ACC112 (cell line): ENCODE measurements around the gene STX18.

ENCODE experiments used
- H2AFZ ChIP-seq: fragments of 200-600 bp; sonication (generic); one replicate; pipeline ENCODE4 v1.6.0; 2017; ENCODE audit warnings: antibody characterized with exemption, low read length; ENCODE audit not compliant: unreplicated experiment
- H3K27ac ChIP-seq: fragments of 200-600 bp; sonication (generic); 2 replicates; pipeline ENCODE4 v1.5.1; 2014; ENCODE audit warnings: low read depth, mild to moderate bottlenecking, antibody characterized with exemption, low read length, moderate library complexity
- H3K27me3 ChIP-seq: fragments of 200-600 bp; sonication (generic); 2 replicates; pipeline ENCODE4 v1.6.1; 2014; ENCODE audit warnings: mild to moderate bottlenecking, antibody characterized with exemption, low read length, moderate library complexity, mixed read lengths; ENCODE audit not compliant: insufficient read depth
- H3K36me3 ChIP-seq: fragments of 200-600 bp; sonication (generic); 2 replicates; pipeline ENCODE4 v1.6.1; 2016; ENCODE audit warnings: mild to moderate bottlenecking, antibody characterized with exemption, low read length, moderate library complexity, mixed read lengths; ENCODE audit not compliant: insufficient read depth
- H3K4me1 ChIP-seq: fragments of 200-600 bp; sonication (generic); one replicate; pipeline ENCODE4 v1.6.1; 2016; ENCODE audit warnings: low read length, mixed read lengths; ENCODE audit not compliant: insufficient read depth, unreplicated experiment, control insufficient read depth
- H3K4me3 ChIP-seq: fragments of 200-600 bp; sonication (generic); 2 replicates; pipeline ENCODE4 v1.5.1; 2014; ENCODE audit warnings: mild to moderate bottlenecking, low read depth, low read length
- H3K79me2 ChIP-seq: fragments of 200-600 bp; sonication (generic); one replicate; pipeline ENCODE4 v1.6.0; 2016; ENCODE audit warnings: low read length; ENCODE audit not compliant: control insufficient read depth, unreplicated experiment, insufficient read depth

STX18 gene

DNA sequence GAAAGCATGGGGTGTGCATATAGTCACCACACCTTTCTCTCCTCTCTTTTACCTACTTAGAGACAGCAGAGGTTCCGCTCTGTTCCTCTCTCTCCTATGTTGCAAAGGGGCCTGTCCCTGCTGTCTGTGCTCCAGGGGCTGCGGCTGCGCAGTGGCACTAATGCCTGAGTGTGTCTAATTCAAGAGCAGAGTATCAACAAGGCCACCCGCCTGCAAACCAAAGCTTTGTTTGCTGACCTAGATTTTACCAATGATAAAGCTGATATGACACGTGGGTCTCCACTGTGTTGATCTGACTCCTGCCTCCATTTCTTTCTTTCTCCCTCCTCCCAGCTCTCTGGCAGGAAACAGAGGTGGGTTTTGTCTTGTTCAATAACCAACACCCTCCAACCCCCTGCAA lies 80.0 kb downstream of the STX18 start:
- Histone ChIP-seq H3K4me3 (no peak overlapping the region), H3K27ac (no peak overlapping the region), H2AFZ (no peak overlapping the region)

DNA sequence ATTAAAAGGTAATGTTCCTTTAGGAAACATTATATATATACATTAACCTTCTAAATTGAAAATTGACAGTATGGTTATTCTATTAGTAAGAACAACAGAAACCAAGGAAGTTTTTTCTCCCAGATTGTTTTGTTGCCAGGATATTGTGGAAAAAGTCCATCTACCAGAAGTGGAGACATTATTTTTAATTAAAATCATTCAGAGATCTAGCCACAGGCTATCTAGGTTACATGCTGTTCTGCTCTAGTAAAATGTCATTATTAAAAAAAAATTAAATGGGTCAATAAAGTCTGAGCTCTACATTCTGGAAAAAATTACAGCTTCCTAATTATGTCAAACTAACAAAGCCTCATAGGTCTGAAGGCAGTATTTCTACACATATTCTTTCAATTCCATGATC lies 80.7 kb downstream of the STX18 start:
- Histone ChIP-seq H3K27me3 (no peaks in the 10 kb centered on the region), H3K4me1 (peaks cover 16% of the 10 kb centered on the region), H3K27ac (no peak overlapping the region)

More for the DNA sequence above, 80.0 kb downstream of the STX18 start:
- H3K27me3 ChIP-seq: no peaks in the 10 kb centered on the region
- peaks cover 16% of the 10 kb centered on the region for H3K4me1 ChIP-seq
- H3K79me2 ChIP-seq: no peaks in the 10 kb centered on the region
- peaks cover 21% of the 10 kb centered on the region for H3K36me3 ChIP-seq

DNA sequence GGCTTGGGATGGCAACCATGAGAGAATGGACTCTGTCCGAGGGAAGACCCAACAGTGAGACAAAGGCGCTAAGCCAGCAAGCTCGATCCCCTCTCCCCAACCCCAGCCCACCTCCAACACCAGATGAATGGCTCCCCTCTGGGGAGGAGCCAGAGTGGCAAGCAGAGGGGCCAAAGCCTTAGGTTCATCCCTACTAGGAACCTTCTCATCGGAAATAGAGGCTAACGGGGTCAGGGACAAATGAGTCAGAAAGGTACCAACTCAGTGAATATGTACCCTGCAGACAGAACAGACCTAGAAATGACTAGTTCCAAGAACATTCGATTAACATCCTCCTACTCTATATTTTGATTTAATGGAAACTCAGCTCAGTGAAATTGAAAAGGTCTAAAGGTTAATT lies 81.1 kb downstream of the STX18 start:
- peaks cover 16% of the 10 kb centered on the region for H3K4me1 ChIP-seq
- H3K27ac ChIP-seq: no peak overlapping the region
- H3K27me3 ChIP-seq: no peaks in the 10 kb centered on the region
- peaks cover 12% of the 10 kb centered on the region for H3K36me3 ChIP-seq
- H3K4me3 ChIP-seq: no peak overlapping the region
- no peaks in the 10 kb centered on the region for H3K79me2 ChIP-seq
- H2AFZ ChIP-seq: no peak overlapping the region

More for the DNA sequence above, 80.7 kb downstream of the STX18 start:
- H3K36me3 ChIP-seq: peaks cover 16% of the 10 kb centered on the region
- H2AFZ ChIP-seq: no peak overlapping the region
- H3K4me3 ChIP-seq: no peak overlapping the region
- no peaks in the 10 kb centered on the region for H3K79me2 ChIP-seq

DNA sequence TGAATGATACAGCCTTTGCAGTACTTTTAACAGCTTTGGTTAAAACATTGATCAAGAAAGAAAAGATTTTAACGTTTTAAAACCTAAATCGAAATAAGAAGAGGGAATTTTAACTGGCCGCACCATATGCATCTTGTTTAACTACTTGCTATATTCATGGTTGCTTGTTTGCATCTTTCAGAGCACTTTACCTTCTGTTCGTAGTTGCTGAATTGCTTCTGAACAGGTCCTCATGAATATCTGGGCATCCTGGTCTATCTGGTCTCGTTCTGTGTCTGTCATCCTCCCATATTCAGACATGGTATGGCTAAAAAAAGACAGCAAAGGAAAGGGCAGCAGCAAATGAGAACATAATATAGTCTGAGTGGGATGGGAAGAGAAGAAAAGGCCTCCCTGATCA lies 82.7 kb downstream of the STX18 start:
- no peak overlapping the region for H3K27ac ChIP-seq
- H3K4me1 ChIP-seq: peaks cover 16% of the 10 kb centered on the region
- H3K36me3 ChIP-seq: peaks cover 12% of the 10 kb centered on the region
- H3K79me2 ChIP-seq: no peaks in the 10 kb centered on the region
- H2AFZ ChIP-seq: no peak overlapping the region
- H3K4me3 ChIP-seq: no peak overlapping the region
- no peaks in the 10 kb centered on the region for H3K27me3 ChIP-seq

DNA sequence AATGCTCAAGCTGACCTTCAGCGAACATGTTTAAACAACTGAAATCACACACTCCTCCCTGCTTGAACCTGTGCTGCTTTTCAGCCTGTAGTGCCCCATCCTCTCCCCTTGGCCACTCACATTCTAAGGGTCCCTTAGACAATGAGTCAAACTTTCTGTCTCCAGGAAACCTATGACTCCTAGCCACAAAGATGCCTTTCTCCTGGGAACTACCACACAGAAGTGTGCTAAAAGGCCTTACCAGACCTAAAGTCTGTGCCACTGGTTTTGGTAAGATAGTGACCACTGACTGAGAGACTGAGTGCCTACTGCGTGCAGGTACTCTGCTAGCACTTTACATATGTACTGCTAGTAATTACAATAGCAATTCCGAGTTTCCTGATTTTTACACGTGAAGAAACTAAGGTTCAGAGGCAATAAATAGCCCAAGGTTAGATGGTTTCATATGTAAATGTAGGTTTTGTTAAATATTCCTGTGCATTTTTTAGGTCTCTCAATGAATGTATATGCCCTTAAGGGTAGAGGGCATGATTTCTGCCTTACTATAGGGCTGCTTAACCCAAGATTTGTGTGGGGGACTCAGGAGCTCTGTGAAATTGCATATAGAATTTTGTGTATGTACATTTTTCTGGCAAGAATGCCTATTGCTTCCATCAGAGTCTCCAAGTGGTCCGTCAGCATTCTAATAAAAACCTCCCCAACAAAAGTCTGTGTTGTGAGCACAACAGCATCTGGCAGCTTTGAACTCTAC lies 83.9 kb downstream of the STX18 start:
- Histone ChIP-seq H3K79me2 (no peaks in the 10 kb centered on the region), H3K27me3 (no peaks in the 10 kb centered on the region), H3K4me3 (no peak overlapping the region), H3K36me3 (peaks cover 22% of the 10 kb centered on the region), H2AFZ (no peak overlapping the region), H3K27ac (peak overlapping the region; percentile 60), H3K4me1 (peaks cover 15% of the 10 kb centered on the region)

DNA sequence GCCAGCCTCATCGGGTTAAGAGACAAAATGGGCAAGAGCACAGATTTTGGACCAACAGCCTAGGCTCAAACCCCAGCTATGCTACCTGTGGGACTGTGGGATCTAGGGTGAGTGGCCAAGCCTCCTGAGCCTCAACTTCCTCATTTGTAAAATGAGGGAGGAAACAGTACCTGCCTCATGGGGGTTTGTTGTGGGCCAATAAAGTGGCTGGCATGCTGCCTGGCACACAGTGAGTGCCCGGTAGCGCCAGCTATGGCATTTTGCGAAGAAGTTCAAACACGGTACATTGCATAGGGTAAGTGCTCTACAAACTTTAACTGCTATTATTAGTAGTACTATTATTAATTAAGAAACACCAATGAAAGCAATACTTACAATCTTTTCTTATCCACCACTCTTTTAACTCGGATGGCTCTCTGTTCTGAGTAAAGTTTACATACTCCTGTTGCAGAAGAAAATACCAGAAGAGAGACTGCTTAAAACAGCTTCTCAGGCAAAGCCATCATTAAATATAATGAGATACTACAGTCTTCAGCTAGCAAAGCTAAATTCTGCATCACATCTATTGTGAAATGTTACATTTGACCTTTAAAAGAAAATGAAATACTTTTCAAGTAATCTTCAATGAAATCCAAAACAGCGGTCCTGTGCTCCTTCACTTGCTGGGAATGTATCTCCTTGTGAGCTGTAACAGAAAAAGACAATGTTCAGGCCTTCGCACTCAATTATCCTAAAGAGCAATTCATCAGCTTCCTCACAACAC lies 84.9 kb downstream of the STX18 start:
- H3K36me3 ChIP-seq: peaks cover 26% of the 10 kb centered on the region
- H2AFZ ChIP-seq: no peak overlapping the region
- H3K4me1 ChIP-seq: peaks cover 12% of the 10 kb centered on the region
- H3K79me2 ChIP-seq: no peaks in the 10 kb centered on the region
- peak overlapping the region; percentile 60; the same call in 1 of the 2 replicates for H3K27ac ChIP-seq
- H3K27me3 ChIP-seq: no peaks in the 10 kb centered on the region
- no peak overlapping the region for H3K4me3 ChIP-seq

DNA sequence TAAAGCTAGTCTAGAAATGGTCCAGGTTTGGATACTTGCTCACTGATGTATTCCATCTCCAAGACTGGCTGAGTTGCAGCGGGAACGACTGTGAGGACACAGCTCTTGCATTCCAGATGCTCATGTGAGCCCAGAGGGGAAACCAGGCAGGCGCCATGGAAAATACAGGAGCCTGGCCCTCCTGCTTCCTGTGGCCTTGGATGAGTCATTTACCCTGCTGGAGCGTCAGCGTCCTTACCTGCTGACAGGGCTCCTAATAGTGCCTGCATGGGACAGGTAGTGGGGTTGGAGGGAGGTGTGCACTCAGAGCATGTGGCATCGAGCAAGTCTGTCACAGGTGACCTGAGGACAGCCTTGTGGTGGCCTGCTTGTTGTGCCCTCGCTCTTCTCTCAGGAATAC lies 85.5 kb downstream of the STX18 start:
- no peak overlapping the region for H3K4me3 ChIP-seq
- H3K27ac ChIP-seq: no peak overlapping the region
- H3K79me2 ChIP-seq: no peaks in the 10 kb centered on the region
- no peaks in the 10 kb centered on the region for H3K27me3 ChIP-seq
- H2AFZ ChIP-seq: no peak overlapping the region
- peaks cover 12% of the 10 kb centered on the region for H3K4me1 ChIP-seq
- H3K36me3 ChIP-seq: peaks cover 26% of the 10 kb centered on the region

DNA sequence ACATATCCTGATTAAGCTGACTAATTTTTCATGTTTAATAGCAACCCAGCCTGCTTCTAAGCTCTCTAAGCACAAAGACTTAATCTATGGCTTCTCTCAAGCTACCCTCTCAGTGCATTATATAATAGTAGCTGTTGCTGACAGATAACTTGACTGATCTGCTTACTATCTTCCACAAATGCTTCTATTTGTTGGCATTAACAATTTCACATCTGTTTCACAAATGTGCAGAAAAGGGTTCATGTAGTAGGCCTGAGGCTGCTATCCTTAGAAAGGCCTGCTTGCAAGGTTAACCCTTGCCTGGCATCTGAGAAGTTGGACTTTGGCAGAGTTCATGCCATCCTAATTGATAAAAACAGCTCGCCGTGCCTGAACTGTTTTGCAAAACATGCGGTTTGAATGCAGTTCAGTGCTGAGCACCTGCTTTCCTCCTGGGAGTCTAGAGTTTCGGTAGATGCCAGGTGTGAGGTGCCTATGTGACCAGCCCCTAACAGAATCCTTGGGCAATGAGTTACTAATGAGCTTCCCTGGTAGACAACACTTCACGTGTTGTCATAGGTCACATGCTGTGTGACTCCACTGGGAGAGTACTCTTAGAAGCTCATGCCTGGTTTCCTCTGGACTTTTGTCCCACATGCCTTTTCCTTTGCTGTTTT lies 86.5 kb downstream of the STX18 start:
- Histone ChIP-seq H3K79me2 (no peaks in the 10 kb centered on the region), H3K27ac (no peak overlapping the region), H3K4me1 (peaks cover 12% of the 10 kb centered on the region), H3K27me3 (no peaks in the 10 kb centered on the region), H3K36me3 (peaks cover 26% of the 10 kb centered on the region), H3K4me3 (no peak overlapping the region), H2AFZ (no peak overlapping the region)

DNA sequence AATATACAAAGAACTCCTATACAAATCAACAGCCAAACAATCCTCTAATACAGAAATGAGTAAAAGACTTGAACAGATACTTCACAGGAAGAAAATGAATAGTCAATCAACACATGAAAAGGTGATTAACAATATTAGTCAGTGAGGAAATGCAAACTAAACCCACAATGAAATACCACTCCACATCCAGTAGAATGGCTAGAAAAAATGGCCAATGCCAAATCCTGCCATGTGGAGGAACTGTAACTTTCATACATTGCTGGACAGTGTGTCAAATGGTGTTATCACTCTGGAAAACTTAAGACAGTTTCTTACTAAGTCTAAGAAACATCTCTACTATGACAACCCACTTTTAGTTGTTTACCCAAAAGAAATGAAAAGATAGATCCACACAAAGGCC lies 95.4 kb downstream of the STX18 start:
- Histone ChIP-seq H3K4me3 (no peak overlapping the region), H2AFZ (no peak overlapping the region), H3K27ac (no peak overlapping the region), H3K36me3 (no peaks in the 10 kb centered on the region), H3K27me3 (no peaks in the 10 kb centered on the region), H3K79me2 (peaks cover 3% of the 10 kb centered on the region), H3K4me1 (peaks cover 13% of the 10 kb centered on the region)

DNA sequence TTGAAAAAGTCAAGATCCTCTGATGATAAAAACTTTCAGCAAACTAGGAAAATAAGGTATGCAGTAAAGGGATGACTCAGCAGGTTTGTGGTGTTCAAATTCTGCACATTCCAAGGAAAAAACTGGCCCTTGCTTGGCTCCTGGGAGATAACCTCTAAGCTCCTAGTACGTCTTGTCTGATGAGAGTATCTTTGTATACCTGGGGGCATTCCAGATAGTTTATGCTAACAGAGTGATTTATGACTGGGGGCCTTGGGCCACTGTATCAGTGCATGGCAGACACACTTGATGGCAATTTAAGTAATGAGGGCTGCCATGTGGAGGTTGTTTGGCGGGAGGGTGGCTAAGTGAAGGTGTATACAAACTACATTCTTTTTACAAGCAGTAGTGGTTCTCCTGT lies 98.0 kb downstream of the STX18 start:
- no peak overlapping the region for H3K4me3 ChIP-seq
- no peaks in the 10 kb centered on the region for H3K27me3 ChIP-seq
- H3K27ac ChIP-seq: peak overlapping the region; percentile 21; the same call in 1 of the 2 replicates
- H3K36me3 ChIP-seq: no peaks in the 10 kb centered on the region
- peaks cover 3% of the 10 kb centered on the region for H3K79me2 ChIP-seq
- H2AFZ ChIP-seq: no peak overlapping the region
- peaks cover 13% of the 10 kb centered on the region for H3K4me1 ChIP-seq
